Fibroblast of skin of left biceps (primary cell): ENCODE data around the gene TIPARP.

Experiments used
- DNase-seq, 2 experiments: peaks; one replicate each; pipeline ENCODE4 v3.0.0-alpha.2; 2013; ENCODE audit warnings: low read depth in 2 of 2

The TIPARP gene, protein sequence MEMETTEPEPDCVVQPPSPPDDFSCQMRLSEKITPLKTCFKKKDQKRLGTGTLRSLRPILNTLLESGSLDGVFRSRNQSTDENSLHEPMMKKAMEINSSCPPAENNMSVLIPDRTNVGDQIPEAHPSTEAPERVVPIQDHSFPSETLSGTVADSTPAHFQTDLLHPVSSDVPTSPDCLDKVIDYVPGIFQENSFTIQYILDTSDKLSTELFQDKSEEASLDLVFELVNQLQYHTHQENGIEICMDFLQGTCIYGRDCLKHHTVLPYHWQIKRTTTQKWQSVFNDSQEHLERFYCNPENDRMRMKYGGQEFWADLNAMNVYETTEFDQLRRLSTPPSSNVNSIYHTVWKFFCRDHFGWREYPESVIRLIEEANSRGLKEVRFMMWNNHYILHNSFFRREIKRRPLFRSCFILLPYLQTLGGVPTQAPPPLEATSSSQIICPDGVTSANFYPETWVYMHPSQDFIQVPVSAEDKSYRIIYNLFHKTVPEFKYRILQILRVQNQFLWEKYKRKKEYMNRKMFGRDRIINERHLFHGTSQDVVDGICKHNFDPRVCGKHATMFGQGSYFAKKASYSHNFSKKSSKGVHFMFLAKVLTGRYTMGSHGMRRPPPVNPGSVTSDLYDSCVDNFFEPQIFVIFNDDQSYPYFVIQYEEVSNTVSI

GRCh38 chr3:156674046-156674910 is at the start of gene TIPARP:
TIPARP (plus strand) TSS chr3:156674590; CDS start chr3:156677698, 3,108 bp downstream.
- DNase-seq: peak; percentile 87 to 91

DNA sequence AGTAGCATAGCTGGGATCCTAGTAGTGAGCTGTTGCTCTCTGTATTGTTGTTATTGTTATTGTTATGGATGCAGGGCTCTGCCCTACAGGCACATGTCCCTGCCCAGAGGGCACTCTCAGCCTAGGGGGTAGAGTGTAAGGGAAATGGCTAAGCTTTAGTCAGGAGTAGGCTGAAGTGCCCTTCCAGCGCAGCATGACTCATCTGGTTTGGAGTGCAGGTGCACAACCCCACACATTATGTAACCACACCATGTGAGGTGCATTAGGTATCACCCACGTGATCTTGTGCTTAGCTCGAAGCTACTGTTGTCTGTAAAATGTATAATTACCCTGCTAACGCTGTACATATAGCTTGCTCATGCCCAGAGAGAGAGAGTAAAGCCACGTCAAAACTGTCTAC is 48.3 kb upstream of the TIPARP start:
- DNase-seq: no peak

DNA sequence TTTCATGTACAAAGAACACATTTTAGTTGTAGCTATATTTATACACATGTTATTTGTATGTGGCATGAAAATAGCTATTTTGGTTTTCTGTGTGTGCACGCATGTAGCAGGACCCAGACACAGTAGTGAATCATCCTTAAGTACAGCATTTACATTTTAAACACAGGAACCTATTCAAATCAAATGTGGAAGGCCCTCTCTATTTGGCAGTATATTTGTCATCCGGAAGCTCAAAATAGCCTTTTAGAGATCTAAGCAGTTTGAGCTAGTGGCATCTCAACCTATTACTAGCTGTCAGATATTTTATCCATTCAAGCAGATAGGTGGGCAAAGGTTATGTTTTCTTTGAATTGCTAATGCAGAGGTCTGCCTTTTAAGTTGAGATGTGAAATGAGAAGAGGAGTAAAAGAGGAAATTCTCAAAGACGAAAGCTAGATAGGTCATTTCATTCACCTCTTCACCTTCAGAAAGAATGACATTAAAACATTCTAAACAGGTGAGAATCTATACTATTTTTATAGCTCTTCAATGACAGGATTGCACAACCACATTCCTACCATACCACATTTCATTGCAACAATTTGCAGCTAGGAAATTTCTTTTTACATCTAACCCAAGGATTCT is 46.3 kb upstream of the TIPARP start:
- DNase-seq: no peak

DNA sequence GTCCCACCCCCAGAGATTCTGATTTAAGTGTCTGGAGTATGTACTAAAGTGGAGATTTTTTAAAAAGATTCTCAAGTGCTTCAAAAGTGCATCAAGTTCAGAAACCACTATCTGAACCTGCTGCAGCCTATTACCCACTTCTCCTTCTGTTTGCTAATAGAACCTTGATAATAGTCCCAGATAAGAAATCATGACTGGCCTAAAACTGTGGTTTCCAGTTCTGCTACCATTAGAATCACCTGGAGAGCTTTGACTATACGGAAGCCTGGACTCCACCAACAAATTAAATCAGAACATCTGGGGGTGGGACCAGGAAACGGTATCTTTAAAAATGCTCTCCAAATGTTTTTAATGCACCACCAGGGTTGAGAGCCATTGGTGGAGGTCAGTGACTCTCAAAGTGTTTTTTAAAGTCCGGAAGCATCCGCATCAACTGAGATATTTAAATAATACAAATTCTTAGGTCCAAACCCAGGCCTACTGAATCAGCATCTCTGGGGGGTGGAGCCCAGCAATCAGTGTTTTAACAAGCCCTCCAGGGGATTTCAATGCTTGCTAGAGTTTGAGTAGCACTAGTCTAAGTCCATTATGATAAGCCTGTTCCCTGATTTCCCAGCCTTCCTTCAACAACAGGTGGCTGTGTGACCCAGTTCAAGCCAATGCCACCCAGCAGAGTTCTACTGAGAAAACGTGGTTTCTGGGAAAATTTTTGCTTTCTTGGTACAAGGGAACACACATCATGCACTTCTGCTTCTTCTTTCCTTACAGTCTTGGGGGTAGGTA is 45.4 kb upstream of the TIPARP start:
- no peak for DNase-seq

- no peak for DNase-seq
Measured at GRCh38 chr3:156630081-156630772, 44.2 kb upstream of the TIPARP start.

- DNase-seq: no peak
Measured at GRCh38 chr3:156630773-156631093, 43.7 kb upstream of the TIPARP start.

GRCh38 chr3:156631323-156631722 is 43.1 kb upstream of the TIPARP start:
- DNase-seq: no peak

DNA sequence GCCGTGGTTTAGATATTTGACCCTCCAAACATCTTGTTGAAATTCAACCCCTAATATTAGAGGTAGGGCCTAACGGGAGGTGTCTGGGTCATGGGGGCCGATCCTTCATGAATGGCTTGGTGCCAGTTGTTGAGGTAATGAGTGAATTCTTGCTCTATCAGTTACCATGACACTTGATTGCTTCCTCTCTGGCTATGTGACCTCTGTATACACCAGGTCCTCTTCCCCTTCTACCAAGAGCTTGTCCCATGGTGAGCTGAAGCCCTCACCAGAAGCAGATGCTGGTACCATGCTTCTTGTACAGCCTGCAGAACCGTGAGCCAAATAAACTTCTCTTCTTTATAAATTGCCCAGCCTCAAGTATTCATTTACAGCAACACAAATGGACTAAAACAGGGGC is 41.8 kb upstream of the TIPARP start:
- DNase-seq: no peak

DNA sequence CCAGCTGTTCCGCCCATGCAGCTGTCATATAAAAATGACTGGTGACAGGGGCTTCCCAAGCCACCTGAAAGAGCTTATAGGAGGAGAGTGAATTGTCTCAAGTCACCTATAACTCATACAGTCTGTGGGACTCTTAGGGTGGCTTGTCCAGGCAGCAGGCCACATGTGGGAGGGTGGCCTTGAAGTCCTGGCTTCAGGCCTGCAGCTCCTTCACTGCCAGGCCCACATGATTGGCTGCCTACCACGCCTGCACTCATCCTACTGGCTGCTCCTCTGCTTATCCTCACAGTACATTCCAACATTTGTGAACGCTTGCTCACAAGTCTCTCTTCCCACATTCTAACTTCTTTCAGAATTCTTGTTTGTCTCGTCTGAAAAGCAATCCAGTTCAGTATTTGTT is 41.1 kb upstream of the TIPARP start:
- DNase-seq: no peak

GRCh38 chr3:156635034-156635433 is 39.4 kb upstream of the TIPARP start:
- no peak for DNase-seq

- no peak for DNase-seq
Measured at GRCh38 chr3:156635973-156636372, 38.4 kb upstream of the TIPARP start.

DNA sequence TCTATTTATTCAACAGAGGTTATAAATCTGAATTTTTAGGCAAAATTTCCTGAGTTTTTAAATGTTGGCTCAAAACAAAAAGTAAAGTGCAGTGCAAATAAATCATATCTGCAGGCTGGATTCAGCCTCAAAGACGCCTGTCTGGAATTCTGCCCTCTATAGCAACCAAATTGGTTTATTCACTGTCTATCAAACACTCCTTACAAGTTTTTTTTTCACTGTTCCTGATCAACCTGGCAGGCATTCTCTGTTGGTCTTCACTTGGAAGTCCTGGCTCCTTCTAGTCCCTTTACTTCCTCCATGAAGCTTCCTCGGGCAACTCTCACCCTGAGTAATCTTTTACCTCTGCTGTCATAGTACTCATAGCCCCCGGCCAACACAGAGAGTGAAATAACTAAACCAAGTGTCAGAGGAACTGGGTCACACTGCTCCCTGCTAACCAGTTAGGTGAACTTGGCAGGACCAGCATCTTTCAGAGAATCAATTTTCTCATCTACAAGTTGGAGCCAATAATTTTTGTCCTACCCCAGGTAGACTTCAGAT is 36.8 kb upstream of the TIPARP start:
- no peak for DNase-seq

DNA sequence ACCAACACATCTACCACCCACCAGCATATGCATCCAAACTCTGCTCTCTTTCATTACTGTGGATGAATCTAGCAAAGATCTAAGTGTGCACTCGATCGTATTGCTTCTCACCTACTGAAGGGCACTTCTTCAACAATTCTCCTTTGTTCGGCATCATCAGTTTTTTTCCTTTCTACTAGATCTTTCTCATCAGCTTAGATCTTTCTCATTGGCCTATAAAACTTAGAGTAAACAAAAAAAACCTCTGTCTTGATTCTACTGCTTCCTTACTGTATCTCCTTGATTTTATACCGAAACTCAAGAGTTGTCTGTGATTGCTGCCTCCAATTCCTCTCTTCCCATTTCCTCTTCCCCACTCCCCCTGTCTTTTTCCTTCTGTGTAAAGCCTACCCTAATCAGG is 36.1 kb upstream of the TIPARP start:
- DNase-seq: no peak

- DNase-seq: no peak
Measured at GRCh38 chr3:156639414-156640023, 34.9 kb upstream of the TIPARP start.

- no peak for DNase-seq
Measured at GRCh38 chr3:156641618-156641975, 32.8 kb upstream of the TIPARP start.

DNA sequence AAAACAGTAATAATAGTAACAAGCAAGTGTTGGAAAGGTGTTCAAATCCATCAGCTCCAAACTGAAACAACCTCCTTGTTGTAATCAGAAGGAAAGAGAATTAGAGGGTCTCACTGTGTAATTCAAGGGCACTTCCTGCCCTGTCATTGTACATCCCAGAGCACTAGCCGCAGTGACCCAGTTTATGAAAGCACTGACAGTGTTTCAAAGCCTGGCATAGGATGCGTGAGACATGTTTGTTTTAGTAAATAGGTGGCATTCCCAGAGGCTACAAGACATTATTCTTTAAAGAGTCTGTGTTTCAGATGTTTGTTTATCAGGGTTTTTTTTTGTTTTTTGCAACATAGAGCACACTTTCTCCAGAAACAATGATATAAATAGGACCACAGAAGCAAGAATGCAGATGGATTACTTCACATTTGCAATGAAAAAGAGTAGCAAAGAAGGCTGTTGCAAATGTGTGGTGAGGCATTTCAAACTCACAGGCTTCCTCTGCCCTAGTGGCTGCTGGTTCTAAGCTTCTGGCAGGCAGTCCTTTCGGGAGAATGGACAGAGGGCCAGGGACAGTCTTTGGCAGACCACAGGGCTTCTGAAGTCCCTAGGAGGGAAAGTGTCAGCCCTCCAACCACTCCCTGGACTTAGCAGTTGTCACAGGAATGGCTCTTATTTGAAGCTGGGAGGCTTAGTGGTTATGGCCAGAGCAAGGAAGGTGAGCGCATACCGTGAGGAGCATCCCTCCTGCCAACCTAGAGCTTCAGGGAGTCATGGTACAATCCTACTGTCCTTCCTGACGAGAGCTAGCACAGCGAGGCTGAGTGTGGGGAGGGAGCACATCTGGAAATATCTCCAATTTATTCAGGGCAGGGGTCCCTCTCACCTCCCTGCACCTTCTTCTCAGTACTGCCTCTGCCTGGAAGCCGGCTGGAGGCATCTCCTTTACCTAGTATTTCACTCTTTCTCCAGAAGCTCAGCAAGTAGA is 31.4 kb upstream of the TIPARP start:
- no peak for DNase-seq

DNA sequence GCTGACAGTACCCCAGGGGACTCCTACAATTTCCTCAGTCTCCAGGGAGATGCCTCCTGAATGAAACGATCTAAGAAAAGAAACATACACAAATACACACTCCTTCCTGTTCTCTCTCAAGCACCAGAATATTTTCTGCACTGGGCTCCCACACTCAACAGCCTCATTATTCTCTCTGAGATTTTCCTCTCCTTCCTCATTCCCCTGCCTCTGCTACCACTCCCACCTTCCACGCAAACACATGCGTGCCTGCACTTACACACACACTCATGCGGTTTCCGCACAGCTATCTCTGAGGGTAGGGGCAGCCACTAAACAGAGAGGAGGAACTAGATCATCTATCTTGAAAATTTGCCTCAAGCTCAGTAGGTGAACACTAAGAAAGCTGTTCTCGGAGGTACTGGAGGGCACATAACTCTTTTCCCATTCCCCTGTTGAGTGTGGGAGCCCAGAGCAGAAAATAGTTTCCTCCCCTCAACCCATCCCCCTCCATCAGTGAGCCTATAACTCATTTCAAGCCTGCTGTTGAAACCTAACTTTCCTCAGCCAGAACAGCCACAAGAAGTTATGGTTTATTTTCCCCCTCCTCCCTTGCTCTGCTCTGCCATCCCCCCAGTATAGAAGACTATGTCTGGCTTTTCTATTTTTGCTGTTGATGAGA is 30.5 kb upstream of the TIPARP start:
- DNase-seq: no peak

- no peak for DNase-seq
Measured at GRCh38 chr3:156644958-156645357, 29.4 kb upstream of the TIPARP start.
